ENCODE measurements around the gene GPR15LG. TPM values are rescaled to one million over a fixed set of nuclear protein-coding genes. Genes with fewer than 3 reads are reported as not detected.

Gene GPR15LG
- total and polyA plus RNA-seq, 2 experiments from 2014 or later: not detected

- no peaks in the 10 kb centered on the region for H3K4me1 ChIP-seq (ENCODE audit: low read depth)
- no peak for TF ChIP-seq CTCF (IDR thresholded peaks at IDR 0.05; ENCODE audit: low read depth, low read length)
- H3K27me3 ChIP-seq: peaks cover 17% of the 10 kb centered on the region
- H3K9me3 ChIP-seq (ENCODE audit: low read depth): no peaks in the 10 kb centered on the region
- no peaks in the 10 kb centered on the region for H3K36me3 ChIP-seq
- no peak for DNase-seq (ENCODE audit: low read depth in 1 of 2, low spot score in 1 of 2)
- no peak overlapping the region for H3K4me3 ChIP-seq
- no peak overlapping the region for H3K27ac ChIP-seq
Measured at GRCh38 chr10:84208023-84208422, 34.4 kb downstream of the GPR15LG start.

GRCh38 chr10:84211566-84211965 is 38.0 kb downstream of the GPR15LG start:
- Histone ChIP-seq H3K36me3 (no peaks in the 10 kb centered on the region), H3K27ac (no peak overlapping the region), H3K4me3 (no peak overlapping the region), H3K9me3 (ENCODE audit: low read depth) (no peaks in the 10 kb centered on the region), H3K27me3 (peaks cover 17% of the 10 kb centered on the region), H3K4me1 (ENCODE audit: low read depth) (no peaks in the 10 kb centered on the region)
- TF ChIP-seq CTCF (IDR thresholded peaks at IDR 0.05; ENCODE audit: low read depth, low read length): no peak
- no peak for DNase-seq (ENCODE audit: low read depth in 1 of 2, low spot score in 1 of 2)

DNA sequence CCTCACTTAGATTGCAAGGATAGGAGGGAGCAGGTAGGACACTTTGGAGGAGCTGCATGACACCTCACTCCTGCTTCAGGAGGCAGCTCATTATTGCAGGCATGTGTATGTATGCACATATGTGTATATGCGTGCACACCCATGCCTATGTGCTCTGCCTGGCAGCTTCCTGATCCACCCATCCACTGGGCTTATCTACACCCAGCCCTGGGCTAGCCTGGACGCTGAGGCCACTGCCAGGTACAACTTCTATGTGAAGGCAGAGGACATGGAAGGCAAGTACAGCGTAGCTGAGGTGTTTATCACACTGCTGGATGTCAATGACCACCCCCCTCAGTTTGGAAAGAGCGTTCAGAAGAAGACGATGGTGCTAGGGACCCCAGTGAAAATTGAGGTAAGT is 38.4 kb downstream of the GPR15LG start:
- TF ChIP-seq CTCF (IDR thresholded peaks at IDR 0.05; ENCODE audit: low read depth, low read length): no peak
- no peak for DNase-seq (ENCODE audit: low read depth in 1 of 2, low spot score in 1 of 2)
- Histone ChIP-seq H3K9me3 (ENCODE audit: low read depth) (no peaks in the 10 kb centered on the region), H3K4me1 (ENCODE audit: low read depth) (no peaks in the 10 kb centered on the region), H3K27ac (no peak overlapping the region), H3K36me3 (no peaks in the 10 kb centered on the region), H3K4me3 (no peak overlapping the region), H3K27me3 (peaks cover 14% of the 10 kb centered on the region)

DNA sequence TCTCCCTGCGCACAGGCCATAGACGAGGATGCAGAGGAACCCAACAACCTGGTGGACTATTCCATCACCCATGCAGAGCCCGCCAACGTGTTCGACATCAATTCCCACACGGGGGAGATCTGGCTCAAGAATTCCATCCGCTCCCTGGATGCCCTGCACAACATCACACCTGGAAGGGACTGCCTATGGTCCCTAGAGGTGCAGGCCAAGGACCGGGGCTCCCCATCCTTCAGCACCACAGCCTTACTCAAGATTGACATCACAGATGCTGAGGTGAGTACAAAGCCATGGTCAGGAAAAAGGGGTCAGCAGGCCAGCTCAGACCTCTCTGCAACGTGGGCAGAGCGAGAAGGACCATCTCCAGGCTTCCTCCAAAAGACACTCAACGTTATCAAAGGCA is 39.5 kb downstream of the GPR15LG start:
- Histone ChIP-seq H3K27ac (no peak overlapping the region), H3K36me3 (no peaks in the 10 kb centered on the region), H3K9me3 (ENCODE audit: low read depth) (no peaks in the 10 kb centered on the region), H3K27me3 (peaks cover 3% of the 10 kb centered on the region), H3K4me1 (ENCODE audit: low read depth) (no peaks in the 10 kb centered on the region), H3K4me3 (no peak overlapping the region)
- no peak for TF ChIP-seq CTCF (IDR thresholded peaks at IDR 0.05; ENCODE audit: low read depth, low read length)
- no peak for DNase-seq (ENCODE audit: low read depth in 1 of 2, low spot score in 1 of 2)

DNA sequence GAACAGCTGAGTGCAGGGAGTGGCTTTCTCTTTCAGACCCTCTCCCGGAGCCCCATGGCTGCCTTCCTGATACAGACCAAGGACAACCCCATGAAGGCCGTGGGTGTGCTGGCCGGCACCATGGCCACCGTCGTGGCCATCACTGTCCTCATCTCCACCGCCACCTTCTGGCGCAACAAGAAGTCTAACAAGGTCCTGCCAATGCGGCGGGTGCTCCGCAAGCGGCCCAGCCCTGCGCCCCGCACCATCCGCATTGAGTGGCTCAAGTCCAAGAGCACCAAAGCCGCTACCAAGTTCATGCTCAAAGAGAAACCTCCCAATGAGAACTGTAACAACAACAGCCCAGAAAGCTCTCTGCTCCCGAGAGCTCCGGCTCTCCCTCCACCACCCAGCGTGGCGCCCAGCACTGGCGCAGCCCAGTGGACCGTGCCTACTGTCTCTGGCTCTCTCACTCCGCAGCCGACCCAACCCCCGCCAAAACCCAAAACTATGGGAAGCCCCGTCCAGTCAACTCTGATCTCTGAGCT is 40.5 kb downstream of the GPR15LG start:
- no peaks in the 10 kb centered on the region for H3K27me3 ChIP-seq
- TF ChIP-seq CTCF (IDR thresholded peaks at IDR 0.05; ENCODE audit: low read depth, low read length): no peak
- no peak for DNase-seq (ENCODE audit: low read depth in 1 of 2, low spot score in 1 of 2)
- no peaks in the 10 kb centered on the region for H3K36me3 ChIP-seq
- no peaks in the 10 kb centered on the region for H3K9me3 ChIP-seq (ENCODE audit: low read depth)
- H3K4me3 ChIP-seq: no peak overlapping the region
- no peak overlapping the region for H3K27ac ChIP-seq
- no peaks in the 10 kb centered on the region for H3K4me1 ChIP-seq (ENCODE audit: low read depth)
